GM12875 (cell line): ENCODE data around the gene AHNAK2.
"Not testable (repeated sequence)": the region's sequence is repeated elsewhere in the genome, so short reads cannot be mapped to it uniquely, and the experiment has no call there.

Source experiments
- H3K4me3 ChIP-seq: one replicate; pipeline ENCODE4 v1.5.1; 2011; ENCODE audit warnings: low read depth, low read length, control low read depth
- CTCF ChIP-seq: IDR thresholded peaks from 2 replicates; pipeline ENCODE4 v1.5.1; 2011; ENCODE audit warnings: low read depth, mild to moderate bottlenecking, control low read depth, inconsistent platforms, low read length, moderate library complexity, borderline replicate concordance; ENCODE audit not compliant: insufficient read depth

The AHNAK2 gene

DNA sequence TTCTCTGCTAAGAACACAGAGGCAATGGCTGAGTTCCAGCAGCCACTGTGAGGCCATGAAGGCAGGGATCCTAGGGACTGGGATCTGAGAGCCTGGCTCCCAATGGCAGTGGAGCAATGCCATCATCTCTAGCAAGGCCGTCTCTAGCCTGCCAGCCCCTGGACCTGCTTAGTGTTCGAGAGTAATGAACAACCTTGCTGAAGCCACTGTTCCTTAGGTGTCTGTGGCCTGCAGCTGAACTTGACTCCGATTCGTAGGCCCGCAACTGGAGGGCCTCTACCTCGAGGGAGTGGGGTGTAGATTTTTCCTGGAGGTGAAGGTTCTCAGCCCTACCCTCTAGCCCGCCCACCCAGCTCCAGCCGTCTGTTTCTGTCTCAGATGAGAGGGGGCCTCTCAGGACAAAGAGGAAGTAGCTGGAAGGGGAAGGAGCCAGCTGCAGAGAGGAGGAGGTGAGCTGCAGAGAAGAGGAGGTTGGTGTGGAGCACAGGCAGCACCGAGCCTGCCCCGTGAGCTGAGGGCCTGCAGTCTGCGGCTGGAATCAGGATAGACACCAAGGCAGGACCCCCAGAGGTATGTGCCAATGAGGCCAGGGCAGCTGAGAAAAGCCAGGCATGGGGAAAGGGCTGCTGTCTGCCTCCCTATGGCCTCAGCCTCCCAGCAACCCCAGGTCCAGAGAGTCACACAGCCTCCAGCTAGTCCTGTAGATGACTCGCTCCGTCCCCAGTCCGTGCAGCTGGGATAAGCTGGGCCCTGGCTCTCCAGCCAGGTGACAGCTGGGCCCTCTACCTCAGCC is 53.6 kb downstream of the AHNAK2 start, which contains the start of gene PLD4:
Gene PLD4 (plus strand): TSS at position 459 of the 793 bp plus-strand sequence. CDS start 2,262 bp downstream, outside the sequence.
- peak within 1 kb of the TSS; percentile 60 for H3K4me3 ChIP-seq
- TF ChIP-seq CTCF = no peak

GRCh38 chr14:104923640-104924420 is 54.3 kb downstream of the AHNAK2 start:
- TF ChIP-seq CTCF = no peak
- H3K4me3 ChIP-seq = no peak overlapping the region

- H3K4me3 ChIP-seq = no peak overlapping the region
- TF ChIP-seq CTCF = no peak
Measured at GRCh38 chr14:104919993-104920315, 58.2 kb downstream of the AHNAK2 start.

DNA sequence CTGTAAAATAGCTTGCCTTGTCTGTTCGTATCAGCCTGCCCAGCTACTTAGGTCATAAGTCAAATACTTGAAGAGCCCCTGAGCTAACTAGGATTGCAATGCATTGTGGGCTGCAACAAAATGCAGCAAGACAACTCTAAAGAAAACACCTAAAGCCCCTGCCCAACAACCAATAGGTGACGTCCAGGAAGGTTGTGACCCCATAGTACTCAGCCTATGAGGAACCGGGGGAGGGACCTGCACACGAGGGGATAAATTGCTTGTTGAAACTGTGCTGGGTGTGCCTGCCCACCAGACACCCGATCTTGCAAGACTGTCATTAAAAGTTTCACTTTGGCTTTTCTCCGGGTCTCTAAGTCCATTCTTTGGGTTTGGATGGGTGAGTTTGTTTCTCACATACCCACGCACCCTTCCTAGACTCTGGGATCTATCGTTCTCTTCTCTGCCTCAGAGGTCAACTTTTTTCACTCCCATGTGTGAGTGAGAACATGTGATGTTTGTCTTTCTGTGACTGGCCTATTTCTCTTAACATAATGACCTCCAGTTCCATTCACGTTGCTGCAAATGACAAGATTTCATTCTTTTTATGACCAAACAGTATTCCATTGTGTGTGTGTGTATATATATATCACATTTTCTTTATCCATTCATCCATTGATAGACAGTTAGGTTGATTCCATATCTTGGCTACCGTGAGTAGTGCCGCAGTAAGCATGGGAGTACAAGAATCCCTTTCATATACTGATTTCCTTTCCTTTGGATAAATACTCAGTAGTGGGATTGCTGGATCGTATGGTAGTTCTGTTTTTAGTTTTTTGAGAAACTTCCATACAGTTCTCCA is 58.8 kb downstream of the AHNAK2 start:
- not testable (repeated sequence) for H3K4me3 ChIP-seq

DNA sequence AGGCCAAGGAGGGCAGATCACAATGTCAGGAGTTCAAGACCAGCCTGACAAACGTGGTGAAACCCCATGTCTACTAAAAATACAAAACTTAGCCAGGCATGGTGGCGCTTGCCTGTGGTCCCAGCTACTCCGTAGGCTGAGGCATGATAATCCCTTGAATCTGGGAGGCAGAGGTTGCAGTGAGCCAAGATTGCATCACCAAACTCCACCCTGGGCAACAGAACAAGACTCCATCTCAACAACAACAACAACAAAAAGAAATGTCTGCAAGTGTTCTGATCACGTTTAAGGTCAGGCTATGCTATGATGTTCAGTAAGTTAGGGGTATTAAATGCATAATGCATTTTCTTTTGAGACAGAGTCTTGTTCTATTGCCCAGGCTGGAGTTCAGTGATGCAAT is 60.2 kb downstream of the AHNAK2 start:
- no peak for TF ChIP-seq CTCF
- H3K4me3 ChIP-seq = no peak overlapping the region

DNA sequence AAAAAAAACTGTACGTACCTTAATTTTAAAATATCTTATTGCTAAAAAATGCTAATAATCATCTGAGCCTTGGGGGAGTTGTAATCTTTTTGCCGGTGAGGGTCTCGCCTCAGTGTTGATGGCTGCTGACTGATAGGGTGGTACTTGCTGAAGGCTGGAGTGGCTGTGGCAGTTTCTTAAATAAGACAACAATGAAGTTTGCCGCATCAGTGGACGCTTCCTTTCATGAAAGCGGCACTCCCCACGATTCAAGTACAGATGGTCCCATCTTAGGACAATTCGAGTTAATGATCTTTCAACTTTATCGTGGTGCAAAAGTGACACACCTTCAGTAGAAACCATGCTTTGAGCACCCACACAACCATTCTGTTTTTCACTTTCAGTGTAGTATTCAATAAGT is 61.1 kb downstream of the AHNAK2 start:
- TF ChIP-seq CTCF = no peak
- no peak overlapping the region for H3K4me3 ChIP-seq

DNA sequence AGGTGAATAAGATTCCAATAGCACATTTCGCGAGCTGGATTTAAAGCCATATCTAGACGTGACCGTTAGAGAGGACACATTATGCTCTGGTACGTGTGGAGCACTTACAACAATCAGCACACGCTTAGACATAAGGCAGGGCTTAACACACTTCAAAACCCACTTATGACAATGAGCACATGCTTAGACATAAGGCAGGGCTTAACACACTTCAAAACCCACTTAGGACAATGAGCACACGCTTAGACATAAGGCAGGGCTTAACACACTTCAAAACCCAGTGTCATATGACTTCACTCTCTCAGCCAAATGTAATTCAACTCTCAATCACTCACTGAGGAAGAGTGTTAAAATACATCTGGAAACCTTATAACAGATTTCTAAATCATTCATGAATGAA is 64.7 kb downstream of the AHNAK2 start:
- TF ChIP-seq CTCF = no peak
- no peak overlapping the region for H3K4me3 ChIP-seq
